ENCODE measurements around the gene POP7. TPM values are rescaled to one million over a fixed set of nuclear protein-coding genes. Genes with fewer than 3 reads are reported as not detected.
"Not testable (repeated sequence)": the region's sequence is repeated elsewhere in the genome, so short reads cannot be mapped to it uniquely, and the experiment has no call there.

Gene POP7
- total RNA-seq, 1 experiment from 2014 or later, result 52.3 TPM

GRCh38 chr7:100714725-100715124, 8.8 kb downstream of the POP7 start:
- DNase-seq (ENCODE audit: low read depth, low spot score), result no peak
- TF ChIP-seq SIN3A (IDR thresholded peaks at IDR 0.05; ENCODE audit: borderline replicate concordance, insufficient read depth, low read depth, low read length) (no peak), POLR2AphosphoS5 (IDR thresholded peaks at IDR 0.05; ENCODE audit: low read depth, low read length) (no peak), CTCF (IDR thresholded peaks at IDR 0.05) (no peak), TCF7L2 (IDR thresholded peaks at IDR 0.05; ENCODE audit: low read depth, low read length) (no peak), REST (IDR thresholded peaks at IDR 0.05; ENCODE audit: insufficient read depth in 1 of 2, low read depth in 2 of 2, low read length in 1 of 2) (no peak)
- Histone ChIP-seq H3K4me3 (ENCODE audit: low read depth in 2 of 2, low read length in 2 of 2) (no peak overlapping the region), H3K4me1 (ENCODE audit: control insufficient read depth, insufficient read depth, low read length) (no peaks in the 10 kb centered on the region; the same call in 1 of the 2 replicates), H3K9me3 (ENCODE audit: control insufficient read depth, insufficient read depth, low read depth, low read length) (no peaks in the 10 kb centered on the region), H3K27me3 (ENCODE audit: control insufficient read depth, insufficient read depth, low read length) (no peaks in the 10 kb centered on the region), H3K27ac (ENCODE audit: low read length) (no peak overlapping the region), H3K36me3 (ENCODE audit: control insufficient read depth, insufficient read depth, low read length) (no peaks in the 10 kb centered on the region)
- POLR2A ChIA-PET, result no interaction called here
- in situ Hi-C loops (cut with HindIII; ENCODE audit: low pct_unique_long_range_greater_than_20kb, low sequenced_read_pairs) (loop anchor here (25.0 kb wide), 1 partner anchor 123 kb away; the partner anchor contains the start of gene EPHB4), intact Hi-C loops (cut with micrococcal nuclease; ENCODE audit: unreplicated experiment) (no loop called here)
- CTCF ChIA-PET, result no interaction called here
- BruUV-seq (replicated peaks), result no TSS peak
- ATAC-seq, result no peak

GRCh38 chr7:100717073-100717472, 11.2 kb downstream of the POP7 start:
- DNase-seq (ENCODE audit: low read depth, low spot score); ATAC-seq; H3K4me1 ChIP-seq (ENCODE audit: control insufficient read depth, insufficient read depth, low read length); BruUV-seq (replicated peaks); H3K36me3 ChIP-seq (ENCODE audit: control insufficient read depth, insufficient read depth, low read length); H3K4me3 ChIP-seq (ENCODE audit: low read depth in 2 of 2, low read length in 2 of 2); H3K27ac ChIP-seq (ENCODE audit: low read length); intact Hi-C loops (cut with micrococcal nuclease; ENCODE audit: unreplicated experiment); H3K9me3 ChIP-seq (ENCODE audit: control insufficient read depth, insufficient read depth, low read depth, low read length); H3K27me3 ChIP-seq (ENCODE audit: control insufficient read depth, insufficient read depth, low read length): not testable (repeated sequence)
- ChIA-PET POLR2A (interaction anchor here (0.5 kb wide), 1 partner anchor 237 kb away, joined by 3 read pairs; no protein-coding TSS in a partner anchor), CTCF (interaction anchor here (1.1 kb wide), 1 partner anchor 12 kb away, joined by 8 read pairs; the partner anchor contains the start of gene POP7)
- in situ Hi-C loops (cut with HindIII; ENCODE audit: low pct_unique_long_range_greater_than_20kb, low sequenced_read_pairs), result loop anchor here (25.0 kb wide), 1 partner anchor 120 kb away; the partner anchor contains the start of gene EPHB4

- POLR2A ChIA-PET, result interaction anchor here (0.6 kb wide), 1 partner anchor 300 kb away, joined by 5 read pairs; no protein-coding TSS in a partner anchor
- no peak overlapping the region for H3K27ac ChIP-seq (ENCODE audit: low read length)
- TF ChIP-seq REST (IDR thresholded peaks at IDR 0.05; ENCODE audit: insufficient read depth in 1 of 2, low read depth in 2 of 2, low read length in 1 of 2) (no peak), TCF7L2 (IDR thresholded peaks at IDR 0.05; ENCODE audit: low read depth, low read length) (no peak), POLR2AphosphoS5 (IDR thresholded peaks at IDR 0.05; ENCODE audit: low read depth, low read length) (no peak), SIN3A (IDR thresholded peaks at IDR 0.05; ENCODE audit: borderline replicate concordance, insufficient read depth, low read depth, low read length) (no peak), CTCF (IDR thresholded peaks at IDR 0.05) (no peak)
- H3K4me1 ChIP-seq (ENCODE audit: control insufficient read depth, insufficient read depth, low read length), result no peaks in the 10 kb centered on the region
- ATAC-seq (peak; percentile 74), DNase-seq (ENCODE audit: low read depth, low spot score) (no peak)
- no peak overlapping the region for H3K4me3 ChIP-seq (ENCODE audit: low read depth in 2 of 2, low read length in 2 of 2)
- intact Hi-C loops (cut with micrococcal nuclease; ENCODE audit: unreplicated experiment) (loop anchor here (10.0 kb wide), 1 partner anchor 75 kb away; no protein-coding TSS in a partner anchor), in situ Hi-C loops (cut with HindIII; ENCODE audit: low pct_unique_long_range_greater_than_20kb, low sequenced_read_pairs) (loop anchor here (25.0 kb wide), 1 partner anchor 118 kb away; the partner anchor contains the start of gene EPHB4)
- BruUV-seq (replicated peaks), result no TSS peak
- CTCF ChIA-PET, result interaction anchor here (0.7 to 1.6 kb wide), 2 partner anchors 14 to 475 kb away, joined by 3 to 6 read pairs; partner anchors contain the start of gene POP7
- no peaks in the 10 kb centered on the region for H3K36me3 ChIP-seq (ENCODE audit: control insufficient read depth, insufficient read depth, low read length)
- H3K27me3 ChIP-seq (ENCODE audit: control insufficient read depth, insufficient read depth, low read length), result no peaks in the 10 kb centered on the region
- no peaks in the 10 kb centered on the region for H3K9me3 ChIP-seq (ENCODE audit: control insufficient read depth, insufficient read depth, low read depth, low read length)
Measured at GRCh38 chr7:100719523-100720278, 13.8 kb downstream of the POP7 start.
